ENCODE results near the gene GPC6.

Gene GPC6

DNA sequence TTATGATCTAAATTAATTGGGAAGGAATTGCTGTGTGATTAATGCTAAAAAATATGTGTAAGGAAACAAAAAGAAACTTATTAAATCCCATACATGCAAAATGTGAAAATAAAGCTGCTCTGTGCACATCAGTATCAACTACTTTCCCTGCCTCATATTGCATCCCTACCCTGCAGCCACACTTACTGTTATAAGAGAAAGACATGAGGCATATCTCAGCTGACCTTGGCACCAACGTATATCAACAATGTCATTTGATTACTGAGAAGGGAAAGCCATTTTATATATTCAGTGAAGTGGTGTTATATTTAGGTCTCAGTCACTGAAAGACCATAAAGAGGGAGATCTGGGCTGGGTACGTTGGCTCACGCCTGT is 585.1 kb downstream of the GPC6 start:
- DNase-seq (ENCODE audit: low read depth in 4 of 4, low spot score in 1 of 4) = no peak

DNA sequence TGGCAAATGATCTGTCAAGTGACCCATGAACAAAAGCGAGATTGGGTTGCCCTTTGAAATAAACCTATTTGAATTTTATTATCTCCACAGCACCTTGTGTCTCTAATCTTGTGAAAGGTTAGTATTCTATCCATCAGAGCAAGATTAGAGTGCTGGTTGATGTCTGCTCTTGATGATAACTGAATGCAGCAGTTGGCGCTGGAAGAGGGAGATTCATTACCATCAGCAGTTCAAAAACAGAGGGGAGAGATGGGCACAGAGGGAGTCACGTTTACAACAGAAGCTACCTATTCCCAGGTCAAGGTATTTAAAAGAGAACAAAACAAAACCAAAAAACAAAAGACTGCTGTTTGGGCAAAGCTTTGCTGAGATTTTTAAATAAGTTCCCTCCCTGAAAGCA is 588.1 kb downstream of the GPC6 start:
- no peak for DNase-seq (ENCODE audit: low read depth in 4 of 4, low spot score in 1 of 4)

GRCh38 chr13:93818345-93818744 is 591.7 kb downstream of the GPC6 start:
- DNase-seq (ENCODE audit: low read depth in 4 of 4, low spot score in 1 of 4) = no peak

DNA sequence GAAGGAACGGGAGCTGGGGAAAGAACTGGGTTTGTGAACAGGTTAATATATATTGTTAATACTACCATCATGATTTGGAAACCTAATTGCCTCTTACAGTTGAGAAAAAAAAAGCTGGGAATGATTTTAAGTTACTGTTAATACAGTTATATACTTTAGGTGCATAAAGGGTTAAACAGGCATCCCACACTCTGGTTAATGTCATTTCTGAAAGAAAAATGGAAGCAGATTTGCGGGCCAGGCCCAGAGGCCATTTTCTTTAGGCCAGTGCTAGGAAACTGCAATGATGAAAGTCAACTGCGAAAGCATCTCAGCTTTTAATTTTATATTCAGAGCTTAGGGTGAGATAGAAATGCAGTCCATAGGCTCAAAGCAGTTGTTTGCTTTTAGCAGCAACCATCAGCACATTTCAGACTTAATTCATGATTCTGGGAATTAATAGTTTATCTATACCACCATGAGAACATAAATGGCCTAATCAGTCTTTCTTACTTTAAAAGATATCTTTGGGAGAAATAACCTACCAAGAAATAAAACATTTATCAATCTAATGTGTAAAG is 592.8 kb downstream of the GPC6 start:
- DNase-seq (ENCODE audit: low read depth in 4 of 4, low spot score in 1 of 4) = no peak

GRCh38 chr13:93824286-93824685 is 597.7 kb downstream of the GPC6 start:
- DNase-seq (ENCODE audit: low read depth in 4 of 4, low spot score in 1 of 4) = no peak

- no peak for DNase-seq (ENCODE audit: low read depth in 4 of 4, low spot score in 1 of 4)
These were observed 607.4 kb downstream of the GPC6 start for GRCh38 chr13:93834051-93834450.

GRCh38 chr13:93843082-93843481 is 616.5 kb downstream of the GPC6 start:
- DNase-seq (ENCODE audit: low read depth in 4 of 4, low spot score in 1 of 4) = no peak

DNA sequence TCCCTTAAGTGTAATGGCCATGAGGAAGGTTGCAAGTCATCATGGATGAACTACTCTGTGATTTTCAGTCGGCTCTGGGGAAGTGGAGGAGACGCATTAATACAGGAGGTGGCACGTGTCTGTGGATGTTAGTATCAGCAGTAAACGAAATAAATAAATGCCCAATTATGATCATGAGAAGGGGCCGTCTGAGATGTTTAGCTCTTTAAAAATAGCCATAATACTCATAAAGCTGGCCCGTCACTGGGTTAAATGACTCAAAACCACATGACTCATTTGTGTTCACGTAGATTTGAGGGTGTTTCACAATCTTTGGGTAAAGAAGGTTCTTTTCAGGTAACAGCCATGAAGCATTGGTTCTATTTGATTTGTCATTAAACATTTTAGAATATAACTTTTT is 620.6 kb downstream of the GPC6 start:
- no peak for DNase-seq (ENCODE audit: low read depth in 4 of 4, low spot score in 1 of 4)

DNA sequence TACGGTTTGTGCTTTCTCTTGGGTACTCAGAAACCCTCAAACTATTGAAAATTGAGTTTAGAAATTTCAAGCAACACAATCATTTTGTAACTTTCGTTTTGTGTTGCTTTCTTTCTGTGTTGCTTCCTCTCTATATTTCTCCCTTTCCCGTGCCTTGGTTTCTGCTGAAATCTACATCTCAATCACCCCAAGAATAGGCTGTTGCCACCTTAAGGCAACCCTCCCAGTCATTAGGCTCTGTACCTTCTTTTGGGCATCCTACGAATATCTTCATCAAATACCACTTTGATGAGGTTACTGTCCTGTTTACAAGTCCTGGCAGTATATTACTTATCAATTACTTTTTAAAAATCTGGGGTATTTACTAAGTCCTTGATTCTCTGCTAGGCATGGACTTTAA is 621.6 kb downstream of the GPC6 start:
- no peak for DNase-seq (ENCODE audit: low read depth in 4 of 4, low spot score in 1 of 4)

DNA sequence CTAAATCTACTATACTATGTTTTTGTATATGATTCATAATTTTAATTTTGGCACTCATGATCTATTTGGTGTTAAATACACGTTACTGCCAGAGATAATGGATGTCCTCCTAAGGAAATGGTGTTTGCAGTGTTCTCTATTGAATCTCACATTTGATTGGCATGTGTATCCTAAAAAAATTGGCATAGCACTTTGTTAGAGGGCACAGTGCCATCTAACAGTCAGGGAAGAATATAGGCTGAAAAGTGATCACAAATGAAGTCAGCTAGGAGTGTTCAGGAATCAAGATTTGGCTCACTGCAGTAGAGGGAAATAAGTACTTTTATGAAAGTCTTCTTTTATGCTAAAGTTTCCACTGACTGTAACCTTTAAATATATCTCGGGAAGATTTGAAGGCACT is 624.6 kb downstream of the GPC6 start:
- DNase-seq (ENCODE audit: low read depth in 4 of 4, low spot score in 1 of 4) = no peak

GRCh38 chr13:93853912-93854311 is 627.3 kb downstream of the GPC6 start:
- DNase-seq (ENCODE audit: low read depth in 4 of 4, low spot score in 1 of 4) = no peak

DNA sequence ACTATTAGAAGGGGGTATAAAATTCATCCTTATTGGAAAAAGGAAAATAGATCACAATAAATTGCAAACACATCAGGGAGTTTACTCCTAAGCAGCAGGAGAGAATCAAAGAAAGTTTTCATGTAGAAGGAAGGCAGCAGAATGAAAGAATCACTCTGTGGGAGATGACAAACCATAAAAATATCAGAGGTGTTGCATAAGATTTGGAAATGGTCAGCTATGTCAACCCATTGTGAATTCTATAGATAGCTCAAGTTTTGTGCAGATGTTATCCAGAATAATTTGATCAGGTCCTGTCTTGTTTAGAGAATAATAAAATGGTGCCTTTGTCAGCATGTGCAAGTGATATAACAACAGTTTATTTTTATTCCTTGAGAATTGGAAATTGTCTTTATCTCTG is 630.5 kb downstream of the GPC6 start:
- no peak for DNase-seq (ENCODE audit: low read depth in 4 of 4, low spot score in 1 of 4)

- DNase-seq (ENCODE audit: low read depth in 4 of 4, low spot score in 1 of 4) = no peak
These were observed 633.1 kb downstream of the GPC6 start for GRCh38 chr13:93859716-93860115.

DNA sequence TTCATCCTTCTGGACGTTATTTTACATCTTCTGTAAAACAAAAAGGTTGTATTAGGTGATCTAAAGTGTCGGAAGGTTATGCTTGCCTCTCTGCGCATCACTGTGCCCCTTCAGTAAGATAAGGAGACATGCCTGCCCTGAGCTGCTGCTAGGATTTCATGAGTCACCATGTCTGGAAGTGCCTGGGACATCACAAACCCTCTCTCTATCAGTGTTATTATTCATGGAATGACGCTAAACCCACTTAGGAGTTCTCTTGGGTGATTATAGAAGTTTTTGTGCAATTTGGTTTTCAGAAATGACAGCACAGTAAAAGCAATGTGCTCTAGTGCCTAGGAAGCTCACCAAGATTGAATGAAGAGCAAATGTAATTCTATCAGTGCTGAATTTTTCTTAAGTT is 635.2 kb downstream of the GPC6 start:
- no peak for DNase-seq (ENCODE audit: low read depth in 4 of 4, low spot score in 1 of 4)

GRCh38 chr13:93862259-93862658 is 635.7 kb downstream of the GPC6 start:
- no peak for DNase-seq (ENCODE audit: low read depth in 4 of 4, low spot score in 1 of 4)

- no peak for DNase-seq (ENCODE audit: low read depth in 4 of 4, low spot score in 1 of 4)
These were observed 638.6 kb downstream of the GPC6 start for GRCh38 chr13:93865235-93865634.

DNA sequence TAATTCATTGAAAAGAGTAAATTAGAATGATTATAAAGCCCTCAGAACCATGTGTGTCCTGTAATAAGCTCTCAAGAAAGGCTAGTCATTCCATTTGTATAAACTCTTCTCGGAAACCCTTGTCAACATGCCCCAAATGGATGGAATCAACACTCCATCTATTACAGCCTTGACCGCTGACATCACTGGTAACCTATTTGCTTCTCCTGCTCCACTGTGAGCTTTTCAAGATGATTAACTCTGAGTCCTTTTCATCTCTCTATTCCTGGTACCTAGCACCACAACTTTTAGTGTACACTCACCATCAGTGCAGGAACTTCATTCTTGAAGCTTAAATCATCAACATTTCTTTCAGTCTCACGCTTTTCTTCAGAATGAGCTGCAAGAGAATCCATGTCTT is 640.9 kb downstream of the GPC6 start:
- DNase-seq (ENCODE audit: low read depth in 4 of 4, low spot score in 1 of 4) = no peak

GRCh38 chr13:93872376-93872775 is 645.8 kb downstream of the GPC6 start:
- DNase-seq (ENCODE audit: low read depth in 4 of 4, low spot score in 1 of 4) = no peak

DNA sequence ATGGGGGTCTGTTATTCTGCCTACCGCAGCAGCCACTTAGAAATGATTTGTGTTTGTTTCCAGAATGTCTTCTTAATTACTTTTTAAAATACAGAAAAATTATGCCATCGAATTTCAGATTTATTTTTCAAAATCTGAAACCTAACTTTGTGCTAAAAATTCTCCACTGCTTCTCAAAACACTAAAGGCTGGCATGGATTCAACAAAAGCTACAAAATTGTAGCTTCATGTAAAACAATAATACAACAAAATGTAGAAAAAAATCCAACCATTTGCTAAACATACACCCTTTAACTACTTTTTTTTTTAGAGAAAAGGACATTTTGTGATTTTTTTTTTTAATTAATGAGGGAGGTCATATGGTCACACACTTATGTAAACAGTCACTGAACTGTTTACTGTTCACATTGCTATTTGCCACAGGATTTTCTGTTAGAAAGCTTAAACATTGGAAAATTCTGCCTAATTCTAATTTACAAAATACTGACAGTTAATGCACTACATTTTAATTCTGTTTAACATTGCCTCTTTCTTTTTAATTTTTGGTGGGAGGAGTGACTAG is 646.3 kb downstream of the GPC6 start:
- no peak for DNase-seq (ENCODE audit: low read depth in 4 of 4, low spot score in 1 of 4)

DNA sequence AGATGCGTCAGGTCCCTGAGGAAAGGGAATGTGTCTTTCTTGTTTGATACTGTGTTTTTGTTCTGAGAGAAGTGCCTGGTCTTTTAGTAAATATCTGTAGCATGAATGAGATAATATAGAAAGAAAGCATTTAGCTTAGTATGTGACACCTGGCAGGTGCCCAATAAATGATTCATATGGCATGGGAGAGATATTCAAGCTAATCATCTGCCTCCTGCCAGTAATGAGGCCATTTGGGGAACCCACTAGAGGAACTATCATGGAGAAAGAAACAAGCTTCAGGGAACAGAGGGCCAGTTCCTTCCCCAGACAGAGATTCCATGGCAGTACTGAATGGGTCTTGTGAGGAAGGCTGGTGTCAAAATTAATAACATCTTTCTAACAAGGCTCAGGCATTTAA is 648.9 kb downstream of the GPC6 start:
- no peak for DNase-seq (ENCODE audit: low read depth in 4 of 4, low spot score in 1 of 4)

GRCh38 chr13:93876236-93876635 is 649.6 kb downstream of the GPC6 start:
- DNase-seq (ENCODE audit: low read depth in 4 of 4, low spot score in 1 of 4) = no peak

DNA sequence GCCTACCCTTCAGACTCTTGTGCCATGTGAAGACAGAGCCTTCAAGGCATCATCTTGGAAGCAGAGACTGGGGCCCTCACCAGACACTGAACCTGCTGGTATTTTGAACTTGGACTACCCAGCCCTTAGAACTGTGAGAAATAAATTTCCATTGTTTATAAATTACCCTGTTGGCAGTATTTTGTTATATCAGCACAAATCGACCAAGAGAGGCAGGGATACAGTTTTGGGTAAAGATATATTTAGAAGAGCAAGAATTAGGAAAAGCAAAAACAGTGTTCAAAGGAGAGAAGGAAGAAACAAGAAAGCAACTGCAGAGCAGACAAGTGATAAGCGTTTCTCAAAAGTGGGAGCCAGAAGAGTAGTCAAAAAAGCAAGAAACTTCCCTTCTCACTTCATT is 652.1 kb downstream of the GPC6 start:
- no peak for DNase-seq (ENCODE audit: low read depth in 4 of 4, low spot score in 1 of 4)

GRCh38 chr13:93881411-93881810 is 654.8 kb downstream of the GPC6 start:
- DNase-seq (ENCODE audit: low read depth in 4 of 4, low spot score in 1 of 4) = no peak
